ENCODE results near the gene MMD.
"Not testable (repeated sequence)": the region's sequence is repeated elsewhere in the genome, so short reads cannot be mapped to it uniquely, and the experiment has no call there.

The MMD gene

DNA sequence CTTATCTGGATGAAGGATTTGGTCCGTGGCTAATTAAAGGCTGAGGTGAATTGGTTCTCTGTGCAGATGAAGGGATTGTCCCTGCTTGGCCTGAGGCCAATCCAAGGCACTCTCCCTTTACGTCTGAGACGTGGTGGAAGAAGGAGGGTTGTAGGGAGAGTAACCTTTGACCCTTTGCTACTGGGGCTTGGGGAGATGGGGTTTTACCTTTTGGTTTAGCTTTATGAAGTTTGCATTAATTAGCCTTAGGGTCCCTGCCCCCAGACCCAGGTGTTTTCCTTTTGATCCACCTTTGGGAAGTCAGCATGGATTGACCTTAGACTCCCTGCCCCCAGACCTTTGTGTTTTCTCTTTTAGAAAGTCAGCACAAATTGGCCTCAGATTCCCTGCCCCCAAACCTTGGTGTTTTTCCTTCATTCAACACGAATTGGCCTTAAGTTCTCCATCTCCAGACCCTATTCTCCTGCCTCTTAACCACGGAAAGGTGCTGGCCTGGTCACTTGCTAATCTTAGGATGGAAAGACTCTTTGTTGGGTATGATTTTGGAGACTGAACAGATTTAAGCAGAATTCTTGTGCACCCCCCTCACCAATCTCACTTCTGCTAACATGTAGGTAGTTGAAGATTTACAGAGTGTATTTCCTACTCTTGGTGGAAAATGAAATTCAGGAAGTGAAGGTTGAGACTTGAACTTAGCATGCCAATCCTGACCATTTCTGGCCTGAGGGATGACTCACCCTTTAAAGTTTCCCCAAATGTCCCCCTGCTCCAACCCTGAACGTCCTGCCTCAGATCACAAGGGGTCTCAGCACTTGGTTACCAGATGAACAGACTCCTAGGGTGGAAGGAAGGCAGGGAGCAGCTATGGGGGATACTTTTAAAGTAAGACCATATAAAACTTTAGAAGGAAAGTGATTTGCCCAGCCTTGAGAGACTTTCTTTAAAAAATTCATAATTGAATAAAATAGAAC, 23.1 kb upstream of the MMD start:
- intact Hi-C loops (cut with DNase I), result no loop called here
- DNase-seq, result no peak

DNA sequence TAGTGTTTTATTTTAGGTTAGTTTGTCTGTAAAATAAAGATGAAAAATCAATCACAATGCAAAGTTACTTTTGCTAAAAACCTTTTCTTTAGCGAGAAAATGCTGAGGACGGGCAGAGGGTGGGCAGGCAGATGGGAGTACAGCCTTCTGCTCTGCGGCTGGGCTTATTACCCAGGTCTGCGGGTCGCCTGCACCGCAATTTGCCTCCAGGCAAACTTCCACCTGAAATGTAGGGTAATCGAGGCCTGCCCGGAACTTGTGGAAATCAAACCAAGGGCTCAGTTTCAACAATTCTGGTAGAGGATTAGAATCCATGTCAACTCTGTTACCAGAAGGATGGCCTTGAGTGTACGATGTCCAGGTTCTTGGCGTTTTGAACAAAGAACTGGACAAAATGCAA, 22.3 kb upstream of the MMD start:
- DNase-seq, result no peak
- intact Hi-C loops (cut with DNase I), result no loop called here

DNA sequence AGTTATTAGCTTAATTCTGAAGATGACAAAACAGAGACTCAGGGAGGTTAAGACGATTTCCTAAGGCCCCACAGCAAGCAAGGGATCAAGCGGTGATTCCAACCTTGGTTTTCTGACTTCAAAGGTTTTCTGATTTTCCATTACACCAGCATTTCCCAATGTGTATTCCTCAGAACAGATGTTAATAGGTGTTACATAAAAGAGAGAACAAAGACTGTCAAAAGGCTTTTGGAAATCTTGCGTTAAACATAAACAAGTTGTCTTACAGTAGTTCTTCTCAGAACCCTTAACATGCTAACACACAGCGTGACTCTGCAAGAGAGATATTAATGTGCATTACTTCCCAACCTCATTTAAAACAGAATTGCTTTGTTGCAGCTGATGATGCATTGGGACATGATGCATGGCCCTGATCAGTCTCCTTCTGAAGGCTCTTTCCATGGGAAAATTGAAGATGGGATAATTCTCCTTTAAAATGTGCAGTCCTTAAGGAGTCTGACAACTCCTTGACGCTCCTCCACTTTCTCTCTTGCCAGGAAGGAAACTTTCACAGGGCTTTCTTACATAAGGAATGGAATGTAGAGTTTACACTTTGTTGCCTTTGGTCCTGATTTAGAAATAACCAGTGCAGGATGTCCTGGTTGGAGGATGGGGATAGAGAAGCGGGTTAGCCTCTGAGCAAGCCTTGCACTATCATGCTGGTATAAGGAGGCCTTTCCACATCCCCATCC, 21.5 kb upstream of the MMD start:
- no peak for DNase-seq

DNA sequence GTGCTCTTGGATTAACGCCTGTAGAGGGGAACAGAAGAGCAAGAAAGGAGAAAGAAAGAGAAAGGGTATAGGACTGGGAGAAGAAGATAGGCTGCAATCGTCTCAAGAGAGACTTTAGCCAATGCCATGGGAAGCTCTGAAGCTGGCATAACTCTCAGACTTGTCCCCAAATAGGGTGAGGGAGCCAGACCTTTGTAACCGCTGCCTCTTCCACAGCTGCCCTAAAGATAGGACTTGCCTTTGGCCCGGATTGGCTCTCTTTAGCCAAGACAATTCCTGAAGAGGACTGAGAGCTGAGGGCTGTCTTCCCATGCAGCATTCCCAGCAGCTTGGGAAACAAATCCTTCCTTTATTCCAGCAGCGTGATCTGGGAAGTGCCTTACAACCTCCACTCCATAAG, 20.8 kb upstream of the MMD start:
- no peak for DNase-seq

More for the DNA sequence above, 21.5 kb upstream of the MMD start:
- intact Hi-C loops (cut with DNase I), result no loop called here

DNA sequence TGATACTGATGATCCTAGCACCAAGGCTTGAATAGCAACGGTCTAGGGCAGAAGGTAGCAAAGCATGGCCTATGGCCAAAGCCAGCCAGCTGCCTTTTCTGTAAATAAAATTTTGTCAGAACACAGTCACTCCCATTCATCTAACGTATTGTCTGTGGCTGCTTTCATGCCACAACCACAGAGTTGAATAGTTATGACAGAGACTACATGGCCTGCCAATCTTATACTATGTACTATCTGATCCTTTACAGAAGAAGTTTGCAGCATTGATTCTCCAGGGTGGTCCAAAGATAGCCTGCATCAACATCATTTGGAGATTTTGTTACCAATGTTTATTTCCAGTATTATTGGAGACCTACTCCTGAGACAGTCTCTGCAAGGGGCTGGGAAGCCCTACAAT, 19.9 kb upstream of the MMD start:
- intact Hi-C loops (cut with DNase I), result no loop called here
- no peak for DNase-seq

More for the DNA sequence above, 20.8 kb upstream of the MMD start:
- intact Hi-C loops (cut with DNase I), result no loop called here

DNA sequence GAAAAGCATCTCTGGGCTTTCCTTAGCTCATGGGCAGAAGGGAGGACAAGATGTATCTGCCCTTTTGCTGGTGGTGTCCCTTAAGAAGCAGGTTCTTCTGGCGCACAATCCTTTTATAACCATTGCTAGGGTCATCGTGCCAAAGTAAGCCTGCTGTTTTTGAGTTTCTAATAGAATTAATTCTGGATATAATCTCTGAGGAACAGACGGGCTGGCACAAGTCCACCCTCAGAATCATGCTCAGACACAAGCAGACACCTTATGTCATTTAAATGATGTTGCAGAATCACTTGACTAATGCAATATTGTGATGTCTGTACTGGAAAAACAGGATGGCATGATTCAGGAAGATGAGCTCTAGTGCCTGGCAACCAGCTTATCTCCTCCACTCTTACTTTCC, 18.8 kb upstream of the MMD start:
- DNase-seq, result no peak
- intact Hi-C loops (cut with DNase I), result no loop called here

DNA sequence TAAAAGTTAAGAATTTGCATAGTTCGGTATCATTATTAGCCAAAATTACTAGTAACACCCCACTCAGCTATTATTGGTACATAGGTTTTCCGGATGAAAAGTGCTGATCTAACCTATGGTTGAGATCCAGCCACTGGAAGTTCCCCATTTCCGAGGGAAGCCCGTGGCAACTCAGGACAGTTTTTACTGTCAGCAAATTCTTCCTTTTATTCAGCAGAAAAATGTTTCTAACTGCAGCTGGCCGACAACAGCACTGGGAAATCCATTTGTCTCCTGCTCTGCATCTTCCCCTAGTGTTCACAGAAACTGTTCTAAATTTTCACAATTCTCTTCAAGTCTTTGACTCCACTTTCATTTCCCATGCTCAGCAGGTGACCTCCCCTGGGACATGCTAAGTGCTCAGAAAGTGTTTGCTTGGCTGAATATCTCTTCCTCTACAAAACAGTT, 15.5 kb upstream of the MMD start:
- intact Hi-C loops (cut with DNase I), result no loop called here
- DNase-seq, result peak in 6 of 42 donors; percentile 12 to 44 (median 17)

DNA sequence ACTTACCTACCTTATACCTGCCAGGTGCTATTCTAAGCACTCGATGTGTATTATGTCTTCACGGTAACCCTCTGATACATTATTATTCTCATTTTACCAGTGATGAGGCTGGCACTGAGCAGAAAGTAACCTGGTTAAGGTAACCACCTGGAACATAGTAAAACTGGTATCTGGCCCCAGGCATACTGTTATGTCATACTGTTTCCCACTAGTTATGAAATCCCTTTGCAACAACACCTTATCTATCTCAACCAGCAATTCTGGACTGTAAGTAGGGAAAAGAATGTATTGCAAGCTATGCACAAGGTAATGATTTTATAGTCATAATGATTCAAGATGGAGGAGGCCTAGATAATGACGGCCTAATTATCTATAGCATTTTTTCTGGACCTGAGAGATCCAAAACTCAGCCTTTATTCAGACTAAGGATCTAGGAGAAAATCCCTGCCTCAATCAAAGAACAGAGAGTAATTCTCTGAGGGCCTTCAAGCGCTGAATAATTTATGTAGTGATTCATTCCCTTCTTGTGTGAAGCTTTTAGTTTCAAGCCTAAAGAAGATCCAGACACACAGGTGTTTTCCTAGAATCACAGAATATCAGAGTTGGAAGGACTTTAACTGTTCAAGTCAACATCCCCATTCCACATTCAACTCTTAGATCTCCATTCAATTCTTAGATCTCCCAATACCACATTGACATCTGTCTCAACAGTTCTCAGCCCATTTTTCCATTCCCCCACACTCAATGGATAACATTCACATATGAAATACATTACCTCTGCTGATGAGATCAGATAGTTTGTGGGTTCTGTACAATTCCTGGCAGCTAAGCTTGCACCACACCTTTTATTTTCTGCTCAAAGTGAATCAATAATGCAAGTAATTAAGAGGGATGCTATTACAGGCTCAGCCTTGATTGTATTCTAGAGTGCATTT, 14.9 kb upstream of the MMD start:
- DNase-seq, result no peak
- intact Hi-C loops (cut with DNase I), result no loop called here

DNA sequence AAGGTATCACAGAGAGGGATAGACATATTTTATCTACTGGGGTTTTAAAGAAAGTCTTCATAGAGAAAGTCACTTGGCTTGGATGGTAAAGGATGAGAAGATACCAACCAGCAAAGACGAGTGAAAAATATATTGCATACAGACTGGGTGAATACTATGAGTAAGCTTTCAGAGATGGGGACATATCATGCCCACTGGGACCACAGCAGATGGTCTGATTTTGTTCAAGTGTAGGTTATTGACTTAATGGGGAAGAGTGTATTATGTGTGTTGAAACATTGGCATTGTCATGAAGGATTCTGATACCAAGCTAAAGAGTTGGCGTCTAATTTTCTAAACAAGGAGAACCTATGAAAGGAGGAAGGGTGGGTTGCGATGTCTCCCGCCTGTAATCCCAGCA, 13.8 kb upstream of the MMD start:
- DNase-seq, result no peak
- intact Hi-C loops (cut with DNase I), result no loop called here

DNA sequence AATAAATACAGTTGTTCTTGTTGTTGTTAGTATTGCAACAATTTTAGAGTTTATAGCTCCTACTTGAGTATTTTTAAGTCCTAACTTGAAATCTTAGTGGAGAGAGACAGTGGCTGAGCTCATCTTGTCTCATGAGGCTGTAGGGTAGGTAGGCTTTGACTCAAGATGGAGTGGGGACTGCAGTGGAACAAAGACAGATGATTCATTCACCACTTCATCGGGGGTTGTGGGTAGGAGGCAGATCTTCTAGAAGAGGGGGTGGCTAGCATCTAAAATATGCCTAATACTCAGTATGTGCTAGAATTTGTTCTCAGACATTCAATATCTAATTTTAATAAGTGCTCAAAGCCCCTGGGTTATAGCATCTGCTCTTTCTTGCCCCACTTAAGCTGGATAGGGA, 13.1 kb upstream of the MMD start:
- intact Hi-C loops (cut with DNase I), result no loop called here
- peak in 27 of 42 donors; percentile 20 to 86 (median 55) for DNase-seq

DNA sequence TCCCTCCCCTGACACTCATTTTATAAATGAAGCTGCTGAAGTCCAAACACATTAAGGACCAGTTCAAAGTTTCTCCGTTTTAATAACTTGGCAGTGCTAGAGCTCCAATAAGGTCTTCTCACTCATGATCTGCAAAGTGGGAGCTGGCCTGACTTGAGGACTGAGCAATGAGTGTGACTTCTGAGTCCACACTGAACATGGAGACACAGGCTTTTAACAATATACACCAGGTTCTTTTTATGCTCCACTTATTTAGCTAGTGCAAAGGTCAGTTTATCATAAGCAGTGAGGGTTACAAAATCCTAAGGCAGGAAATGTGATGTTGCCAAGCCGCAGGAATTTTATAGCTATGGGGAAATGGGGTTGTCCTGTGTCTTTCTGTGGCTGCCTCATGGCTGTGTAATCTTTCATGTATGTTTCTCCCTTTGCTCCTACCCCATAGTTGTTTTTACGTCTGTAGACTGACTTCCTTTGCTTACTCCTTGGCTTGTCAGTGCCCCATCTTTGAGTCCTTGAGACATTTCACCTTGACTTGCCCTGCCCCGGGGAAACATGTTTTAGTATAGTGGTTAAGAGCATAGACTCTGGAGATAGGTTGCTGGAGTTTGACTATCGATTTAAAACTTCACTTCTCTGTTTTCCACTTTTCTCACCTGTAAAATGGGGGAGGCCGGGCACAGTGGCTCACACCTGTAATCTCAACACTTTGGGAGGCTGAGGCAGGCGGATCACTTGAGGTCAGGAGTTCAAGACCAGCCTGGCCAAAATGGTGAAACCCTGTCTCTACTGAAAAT, 12.2 kb upstream of the MMD start:
- no peak for DNase-seq
- intact Hi-C loops (cut with DNase I), result no loop called here

DNA sequence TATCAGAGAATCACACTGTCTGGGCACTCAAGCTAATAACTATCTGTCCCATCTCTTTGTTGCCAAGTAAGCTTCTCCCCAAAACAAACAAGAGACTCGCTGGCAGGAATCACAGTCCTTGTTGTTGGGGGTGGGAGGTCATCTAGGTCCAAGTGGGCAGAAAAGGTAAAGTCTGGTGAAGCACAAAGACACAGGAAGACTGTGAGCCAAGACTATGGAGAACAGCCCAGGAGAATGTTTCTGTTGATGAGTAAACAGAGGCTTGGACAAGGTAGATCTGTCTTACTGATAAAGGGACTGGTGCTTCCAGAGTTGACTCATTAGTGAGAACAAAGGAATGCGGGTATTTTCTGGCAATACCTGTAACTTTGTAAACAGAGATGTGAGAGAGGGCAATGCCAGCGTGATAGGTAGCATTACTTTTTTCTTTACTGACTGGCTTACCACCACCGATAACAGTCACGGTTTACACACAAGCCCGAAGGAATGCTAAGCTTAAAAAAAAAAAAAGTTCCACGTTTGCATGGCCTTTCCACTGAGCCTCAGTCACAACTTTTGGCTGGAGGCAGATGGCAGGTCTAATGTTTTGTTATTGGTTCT, 11.5 kb upstream of the MMD start:
- DNase-seq, result no peak
- intact Hi-C loops (cut with DNase I), result no loop called here

DNA sequence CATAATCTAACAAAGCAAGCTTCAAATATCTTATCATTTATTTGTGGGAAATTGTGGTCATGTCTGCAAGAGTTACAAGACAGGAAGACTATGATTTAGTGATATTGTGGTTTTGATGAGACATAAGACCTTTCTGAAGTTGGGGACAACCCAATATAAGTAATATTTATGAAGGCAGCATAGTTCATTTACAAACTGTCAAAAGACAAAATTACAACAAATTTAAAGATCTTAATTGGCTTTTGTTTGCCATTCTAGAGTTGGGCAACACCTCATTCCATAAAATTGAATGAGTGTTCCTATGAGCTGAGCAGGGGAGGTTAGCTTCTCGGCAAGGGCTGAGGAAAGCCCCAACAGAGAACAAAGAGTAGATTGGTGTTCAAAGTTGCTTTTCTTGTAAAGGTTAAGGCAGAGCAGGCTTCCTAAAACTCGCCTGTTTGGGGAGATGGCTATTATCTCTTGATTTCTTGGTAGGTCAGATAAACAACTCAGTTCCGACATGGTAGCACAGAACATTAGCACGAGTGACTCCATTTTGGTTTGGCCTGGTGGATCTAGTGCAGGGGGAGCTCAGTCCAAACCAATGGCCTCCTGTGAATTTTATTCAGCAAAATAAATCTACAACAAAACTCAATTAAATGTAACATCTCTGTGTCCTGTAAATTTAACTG, 10.9 kb upstream of the MMD start:
- intact Hi-C loops (cut with DNase I), result no loop called here
- no peak for DNase-seq

DNA sequence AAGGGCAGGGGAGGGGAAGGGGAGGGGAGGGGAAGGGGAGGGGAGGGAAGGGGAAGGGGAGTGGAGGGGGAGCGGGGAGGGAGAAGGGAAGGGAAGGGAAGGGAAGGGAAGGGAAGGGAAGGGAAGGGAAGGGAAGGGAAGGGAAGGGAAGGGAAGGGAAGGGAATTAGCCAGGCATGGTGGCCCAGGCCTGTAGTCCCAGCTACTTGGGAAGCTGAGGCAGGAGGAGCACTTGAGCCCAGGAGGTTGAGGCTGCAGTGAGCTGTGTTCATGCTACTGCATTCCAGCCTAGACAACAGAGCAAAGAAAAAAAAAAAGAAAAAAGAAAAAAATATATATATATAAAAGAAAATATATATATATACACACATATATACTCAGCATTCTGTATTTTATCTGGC, 10.3 kb upstream of the MMD start:
- DNase-seq; intact Hi-C loops (cut with DNase I): not testable (repeated sequence)

DNA sequence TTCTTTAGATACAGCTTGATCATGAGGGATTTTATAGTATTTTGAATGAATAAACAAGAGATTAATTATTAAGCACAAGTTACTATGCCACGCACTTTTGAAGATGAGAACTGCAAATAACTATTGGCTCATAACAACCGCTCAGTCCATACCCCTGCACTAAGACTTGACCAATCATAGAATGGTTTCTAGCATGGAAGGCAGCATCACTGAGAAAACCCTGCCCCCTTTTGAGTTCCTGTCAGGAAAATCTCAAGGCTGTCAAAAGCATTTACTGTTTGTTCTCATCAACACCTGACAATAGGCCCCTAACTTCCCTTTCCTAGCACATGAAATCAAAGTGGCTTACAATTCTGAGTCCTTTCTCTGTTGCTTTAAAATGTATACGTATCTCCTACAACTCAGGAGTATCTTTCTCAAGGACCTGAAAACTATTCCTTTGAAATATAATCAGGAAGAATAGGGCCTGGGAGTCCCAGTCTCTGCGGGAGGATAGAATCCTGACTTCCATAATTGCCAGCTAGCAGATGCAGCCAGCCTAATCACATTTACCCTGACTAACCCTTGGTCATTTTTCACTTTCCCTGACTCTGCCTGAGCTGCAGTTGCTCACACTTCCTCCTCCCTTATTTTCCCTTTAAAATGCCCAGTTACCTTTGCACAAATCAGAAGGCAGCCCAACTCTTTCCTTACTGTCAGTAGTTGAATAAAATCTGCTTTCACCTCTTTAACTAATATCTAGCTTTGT, 9.1 kb upstream of the MMD start:
- intact Hi-C loops (cut with DNase I), result no loop called here

DNA sequence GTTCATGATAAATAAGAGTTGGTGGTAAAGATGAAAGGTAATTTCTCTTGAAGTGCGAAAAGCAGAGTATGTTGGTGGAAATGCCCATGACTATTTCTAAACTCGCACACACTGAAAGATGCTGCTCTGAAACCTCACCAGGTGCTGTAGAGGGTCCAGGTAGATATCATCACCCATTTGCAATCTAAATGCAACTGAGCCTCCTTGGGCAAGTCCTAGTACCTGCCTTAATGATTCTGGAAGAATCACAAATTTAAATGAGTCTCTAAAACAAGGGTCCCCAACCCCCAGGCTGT, 5.9 kb upstream of the MMD start:
- intact Hi-C loops (cut with DNase I), result no loop called here
- no peak for DNase-seq

More for the DNA sequence above, 9.1 kb upstream of the MMD start:
- no peak for DNase-seq

All from head of caudate nucleus (tissue), 42 donors.